ENCODE results near the gene SPATC1L. TPM values are rescaled to one million over a fixed set of nuclear protein-coding genes. Genes with fewer than 3 reads are reported as not detected.
A peak's percentile ranks its signal among the peaks of the same experiment; 100 is the strongest.

The SPATC1L gene
- total and polyA plus RNA-seq, 7 donors, result 1.9 to 6.0 (median 3.9) TPM

DNA sequence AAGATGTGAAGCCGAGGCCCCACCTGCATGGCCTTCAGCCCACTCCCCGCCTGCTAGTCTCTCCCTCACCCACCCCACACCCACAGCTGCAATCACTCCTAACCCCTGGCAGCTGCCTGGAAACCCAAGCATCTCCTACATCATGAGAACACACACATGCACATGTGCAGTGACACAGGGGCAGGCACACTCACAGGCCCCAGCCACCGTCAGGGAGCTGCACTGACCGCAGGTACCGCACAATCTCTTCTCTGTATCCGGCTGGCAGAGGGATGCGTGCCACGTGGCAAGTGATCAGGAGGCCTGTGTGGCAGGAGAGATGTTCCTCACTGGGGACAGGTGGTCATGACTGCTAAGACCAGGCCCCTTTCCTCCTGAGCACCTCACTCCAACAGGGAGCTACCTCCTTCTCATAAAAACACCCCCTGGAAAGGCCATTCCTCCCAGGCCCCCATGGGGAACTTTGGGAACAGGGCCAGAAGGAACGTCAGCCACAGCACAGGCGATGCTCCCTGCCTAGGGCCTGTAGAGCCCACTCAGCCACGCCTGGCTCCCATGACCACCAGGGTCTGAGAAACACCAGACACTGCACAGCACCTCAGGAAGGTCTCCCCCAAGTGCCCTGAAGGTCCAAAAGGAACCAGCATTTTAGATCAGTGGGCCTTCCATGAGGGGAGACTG is 38.3 kb upstream of the SPATC1L start:
- Histone ChIP-seq H3K4me3 (no peak overlapping the region), H3K27me3 (ENCODE audit: insufficient read depth in 3 of 3, low read length in 2 of 3) (no peaks in the 10 kb centered on the region), H3K9me3 (no peaks in the 10 kb centered on the region), H3K27ac (peak overlapping the region; percentile 65), H3K4me1 (peaks cover 27% of the 10 kb centered on the region), H3K36me3 (ENCODE audit: insufficient read depth in 1 of 2, low read depth in 1 of 2) (peaks cover 0 to 35% of the 10 kb centered on the region in 2 donors)
- intact Hi-C loops (cut with DNase I), result loop anchor here in 1 of 2 donors (10.0 kb wide), 1 partner anchor 172 kb away; no protein-coding TSS in a partner anchor
- WGBS, 3 donors, result 45 to 70% (median 46%) methylated on average over 11 of the region's 11 CpGs
- TF ChIP-seq, protein P1, sequence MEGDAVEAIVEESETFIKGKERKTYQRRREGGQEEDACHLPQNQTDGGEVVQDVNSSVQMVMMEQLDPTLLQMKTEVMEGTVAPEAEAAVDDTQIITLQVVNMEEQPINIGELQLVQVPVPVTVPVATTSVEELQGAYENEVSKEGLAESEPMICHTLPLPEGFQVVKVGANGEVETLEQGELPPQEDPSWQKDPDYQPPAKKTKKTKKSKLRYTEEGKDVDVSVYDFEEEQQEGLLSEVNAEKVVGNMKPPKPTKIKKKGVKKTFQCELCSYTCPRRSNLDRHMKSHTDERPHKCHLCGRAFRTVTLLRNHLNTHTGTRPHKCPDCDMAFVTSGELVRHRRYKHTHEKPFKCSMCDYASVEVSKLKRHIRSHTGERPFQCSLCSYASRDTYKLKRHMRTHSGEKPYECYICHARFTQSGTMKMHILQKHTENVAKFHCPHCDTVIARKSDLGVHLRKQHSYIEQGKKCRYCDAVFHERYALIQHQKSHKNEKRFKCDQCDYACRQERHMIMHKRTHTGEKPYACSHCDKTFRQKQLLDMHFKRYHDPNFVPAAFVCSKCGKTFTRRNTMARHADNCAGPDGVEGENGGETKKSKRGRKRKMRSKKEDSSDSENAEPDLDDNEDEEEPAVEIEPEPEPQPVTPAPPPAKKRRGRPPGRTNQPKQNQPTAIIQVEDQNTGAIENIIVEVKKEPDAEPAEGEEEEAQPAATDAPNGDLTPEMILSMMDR (IDR thresholded peaks at IDR 0.05), result no peak
- ATAC-seq (peak; percentile 29 to 51 (median 40)), DNase-seq (no peak)

DNA sequence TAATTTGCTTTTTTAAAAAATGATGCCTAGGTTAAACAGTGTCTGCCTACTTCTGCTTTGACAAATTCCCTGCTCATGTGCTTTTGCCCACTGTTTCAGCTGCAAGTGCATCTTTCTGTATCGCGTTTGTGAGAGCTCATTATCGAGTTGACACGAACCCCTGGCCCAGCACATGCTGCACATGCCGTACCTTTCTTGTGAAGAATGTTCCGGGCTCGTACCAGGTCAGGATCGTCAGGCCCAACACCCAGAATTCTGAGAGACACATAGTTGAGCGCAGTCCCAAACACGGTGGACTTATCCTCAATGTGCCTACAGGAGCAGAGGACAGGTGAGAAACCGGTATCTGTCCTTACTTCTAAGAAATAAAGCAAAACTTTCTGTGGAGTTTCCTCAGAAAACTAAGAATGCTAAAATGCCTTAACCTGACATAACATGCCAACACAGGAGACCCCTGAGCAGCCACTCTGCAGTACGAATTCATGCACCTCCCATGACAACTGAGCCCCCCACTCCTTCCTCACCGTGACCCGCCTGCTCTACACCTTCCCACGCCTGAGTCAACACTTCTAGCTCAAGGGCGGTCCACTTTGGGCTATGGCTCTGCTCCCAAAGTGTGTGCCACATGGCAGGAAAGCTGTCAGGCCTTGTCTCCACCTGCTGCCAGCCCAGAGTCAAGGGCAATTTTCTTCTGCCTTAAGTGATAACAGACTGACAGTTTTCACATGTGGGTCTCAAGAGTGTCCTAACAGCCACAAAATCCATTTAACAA is 37.6 kb upstream of the SPATC1L start:
- 58 to 78% (median 64%) methylated on average over 16 of the region's 16 CpGs for WGBS, 3 donors
- H3K4me3 ChIP-seq, result no peak overlapping the region
- intact Hi-C loops (cut with DNase I), result loop anchor here in 1 of 2 donors (10.0 kb wide), 1 partner anchor 173 kb away; no protein-coding TSS in a partner anchor
- TF ChIP-seq, protein P1 (IDR thresholded peaks at IDR 0.05), result no peak
- H3K9me3 ChIP-seq, result no peaks in the 10 kb centered on the region
- peak overlapping the region; percentile 65 for H3K27ac ChIP-seq
- peak; percentile 74 to 80 (median 78) for ATAC-seq
- H3K36me3 ChIP-seq (ENCODE audit: insufficient read depth in 1 of 2, low read depth in 1 of 2), result peaks cover 0 to 35% of the 10 kb centered on the region in 2 donors
- H3K27me3 ChIP-seq (ENCODE audit: insufficient read depth in 3 of 3, low read length in 2 of 3), result no peaks in the 10 kb centered on the region
- DNase-seq, result no peak
- peaks cover 19% of the 10 kb centered on the region for H3K4me1 ChIP-seq

DNA sequence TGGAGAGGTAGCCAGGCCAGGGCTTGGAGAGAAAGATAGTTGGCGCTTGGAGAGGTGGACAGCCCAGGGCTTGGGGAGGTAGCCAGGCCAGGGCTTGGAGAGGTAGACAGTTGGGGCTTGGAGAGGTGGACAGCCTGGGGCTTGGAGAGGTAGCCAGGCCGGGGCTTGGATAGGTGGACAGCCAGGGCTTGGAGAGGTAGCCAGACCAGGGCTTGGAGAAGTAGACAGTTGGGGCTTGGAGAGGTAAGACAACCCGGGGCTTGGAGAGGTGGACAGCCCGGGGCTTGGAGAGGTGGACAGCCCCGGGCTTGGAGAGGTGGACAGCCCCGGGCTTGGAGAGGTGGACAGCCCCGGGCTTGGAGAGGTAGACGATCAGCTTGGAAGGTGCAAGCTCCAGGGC is 36.6 kb upstream of the SPATC1L start:
- TF ChIP-seq, protein P1 (IDR thresholded peaks at IDR 0.05), result no peak
- no peaks in the 10 kb centered on the region for H3K9me3 ChIP-seq
- peaks cover 9% of the 10 kb centered on the region for H3K4me1 ChIP-seq
- H3K4me3 ChIP-seq, result no peak overlapping the region
- WGBS, 3 donors, result 87 to 95% (median 91%) methylated on average over 8 of the region's 8 CpGs
- H3K36me3 ChIP-seq (ENCODE audit: insufficient read depth in 1 of 2, low read depth in 1 of 2), result peaks cover 0 to 45% of the 10 kb centered on the region in 2 donors
- intact Hi-C loops (cut with DNase I), result loop anchor here in 1 of 2 donors (10.0 kb wide), 1 partner anchor 174 kb away; no protein-coding TSS in a partner anchor
- ATAC-seq, result no peak
- no peak overlapping the region for H3K27ac ChIP-seq
- no peak for DNase-seq
- no peaks in the 10 kb centered on the region for H3K27me3 ChIP-seq (ENCODE audit: insufficient read depth in 3 of 3, low read length in 2 of 3)

DNA sequence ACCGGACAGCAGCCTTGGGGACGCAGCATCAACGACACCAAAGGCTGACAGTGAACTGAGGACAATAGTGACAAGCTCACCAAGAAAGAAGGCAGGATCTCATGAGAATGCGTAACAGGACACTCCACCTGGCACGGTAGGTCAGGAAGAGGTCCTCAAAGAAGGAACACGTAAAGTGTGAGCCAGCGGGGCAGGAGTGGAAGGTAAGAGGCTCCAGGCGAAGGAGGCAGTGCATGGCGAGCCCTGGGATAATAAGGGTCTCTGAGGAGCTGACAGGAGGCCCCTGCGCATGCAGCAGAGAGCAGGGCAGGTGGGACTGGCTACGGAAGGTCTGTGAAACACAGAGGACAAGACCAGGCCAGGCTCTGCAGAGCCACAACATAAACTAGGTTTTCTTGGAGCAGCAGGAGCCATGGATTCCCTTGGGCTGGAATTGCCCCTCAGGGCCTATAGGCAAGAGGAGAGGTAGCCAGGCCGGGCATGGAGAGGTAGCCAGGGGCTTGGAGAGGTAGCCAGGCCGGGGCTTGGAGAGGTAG is 36.1 kb upstream of the SPATC1L start:
- intact Hi-C loops (cut with DNase I), result loop anchor here in 1 of 2 donors (10.0 kb wide), 1 partner anchor 174 kb away; no protein-coding TSS in a partner anchor
- no peak for DNase-seq
- ATAC-seq, result no peak
- Histone ChIP-seq H3K4me3 (no peak overlapping the region), H3K9me3 (no peaks in the 10 kb centered on the region), H3K36me3 (ENCODE audit: insufficient read depth in 1 of 2, low read depth in 1 of 2) (peaks cover 0 to 50% of the 10 kb centered on the region in 2 donors), H3K27ac (no peak overlapping the region), H3K27me3 (ENCODE audit: insufficient read depth in 3 of 3, low read length in 2 of 3) (no peaks in the 10 kb centered on the region), H3K4me1 (peaks cover 6% of the 10 kb centered on the region)
- 73 to 87% (median 83%) methylated on average over 13 of the region's 13 CpGs for WGBS, 3 donors
- TF ChIP-seq, protein P1 (IDR thresholded peaks at IDR 0.05), result no peak

Measured in psoas muscle (tissue), 8 donors.